Spleen (tissue), 7 donors: ENCODE measurements around the gene AGPAT4.

ENCODE experiments used
- CTCF ChIP-seq, 11 experiments: fragments of 200-600 bp in 7 of 11; fragments of 450-650 bp in 4 of 11; sonication (generic) in 4 of 11; IDR thresholded peaks in 8 of 11; conservative IDR thresholded peaks in 3 of 11; 1 replicate in 7 of 11; 2 replicates in 4 of 11; pipeline versions ENCODE4 v1.4.0 to v1.8.0; 2016 to 2021; ENCODE audit warnings: antibody characterized with exemption in 11 of 11, inconsistent platforms in 4 of 11, mild to moderate bottlenecking in 1 of 11
- POLR2A ChIP-seq, 3 donors: fragments of 450-650 bp; IDR thresholded peaks; one replicate each; pipeline ENCODE4 v1.5.1; 2017; ENCODE audit warnings: antibody characterized with exemption in 3 of 3, mild to moderate bottlenecking in 1 of 3
- POLR2AphosphoS5 ChIP-seq, 3 donors: sonication (generic); formaldehyde crosslinking; IDR thresholded peaks; one replicate each; pipeline ENCODE4 v1.5.1; 2017; ENCODE audit warnings: antibody characterized with exemption in 3 of 3
- donor health status: DM: no; HTN: no; CAD: no; lungs with moderate emphysema.
- donor health status: DM: no; HTN: no; CAD: no.
- donor health status: DM: no; HTN: no; CAD: no.

GRCh38 chr6:161191671-161192070 lies 82.2 kb downstream of the AGPAT4 start:
- TF ChIP-seq POLR2AphosphoS5 (IDR thresholded peaks at IDR 0.05) (no peak), CTCF (IDR thresholded peaks at IDR 0.05 in 8 of 11, conservative IDR thresholded peaks at IDR 0.05 in 3 of 11) (no peak), POLR2A (IDR thresholded peaks at IDR 0.05) (no peak)
